Neural cell (in vitro differentiated cells): ENCODE measurements around the gene COL9A1. TPM values are rescaled to one million over a fixed set of nuclear protein-coding genes. Genes with fewer than 3 reads are reported as not detected.

Source experiments
- H2AFZ ChIP-seq: fragments of 200-600, 300-800 bp; sonication (generic), shearing (Covaris generic); 2 replicates; pipeline ENCODE4 v1.6.0; 2014; ENCODE audit warnings: low read depth, mild to moderate bottlenecking, antibody characterized with exemption, low read length, moderate library complexity
- H3F3A ChIP-seq: fragments of 200-600 bp; shearing (Covaris generic); 2 replicates; pipeline ENCODE4 v1.6.1; 2016; ENCODE audit warnings: mild to moderate bottlenecking, moderate library complexity, mixed read lengths, antibody characterized with exemption, low read length; ENCODE audit not compliant: insufficient read depth, poor library complexity, severe bottlenecking
- H3K27ac ChIP-seq: fragments of 200-600, 300-800 bp; sonication (generic), shearing (Covaris generic); 2 replicates; pipeline ENCODE4 v1.5.1; 2014; ENCODE audit warnings: mild to moderate bottlenecking, low read length, moderate library complexity
- H3K27me3 ChIP-seq: fragments of 300-800, 200-600 bp; sonication (generic), shearing (Covaris generic); 2 replicates; pipeline ENCODE4 v1.6.0; 2014; ENCODE audit warnings: mild to moderate bottlenecking, low read depth, low read length, moderate library complexity; ENCODE audit not compliant: insufficient read depth
- H3K36me3 ChIP-seq: fragments of 300-800, 200-600 bp; sonication (generic), shearing (Covaris generic); 2 replicates; pipeline ENCODE4 v1.5.1; 2014; ENCODE audit warnings: mild to moderate bottlenecking, antibody characterized with exemption, low read length, moderate library complexity; ENCODE audit not compliant: insufficient read depth
- H3K4me2 ChIP-seq: fragments of 300-800, 200-600 bp; sonication (generic), shearing (Covaris generic); 2 replicates; pipeline ENCODE4 v1.6.0; 2014; ENCODE audit warnings: mild to moderate bottlenecking, low read length
- H3K4me3 ChIP-seq: fragments of 300-800, 200-600 bp; sonication (generic), shearing (Covaris generic); 2 replicates; pipeline ENCODE4 v1.5.1; 2014; ENCODE audit warnings: mild to moderate bottlenecking, low read length, moderate library complexity
- H3K79me2 ChIP-seq: fragments of 200-600 bp; shearing (Covaris generic); replicated peaks from 2 replicates; pipeline ENCODE4 v1.6.0; 2014; ENCODE audit warnings: mild to moderate bottlenecking, low read length, moderate library complexity; ENCODE audit not compliant: insufficient read depth
- H3K9ac ChIP-seq: fragments of 300-800, 200-600 bp; sonication (generic), shearing (Covaris generic); 2 replicates; pipeline ENCODE4 v1.6.1; 2016; ENCODE audit warnings: mild to moderate bottlenecking, low read length, mixed read lengths
- H3K9me2 ChIP-seq: fragments of 200-600 bp; shearing (Covaris generic); 2 replicates; pipeline ENCODE4 v1.6.1; 2016; ENCODE audit warnings: mild to moderate bottlenecking, low read length, mixed read lengths; ENCODE audit not compliant: insufficient read depth
- H3K9me3 ChIP-seq: fragments of 200-600, 300-800 bp; sonication (generic), shearing (Covaris generic); 2 replicates; pipeline ENCODE4 v1.6.1; 2016; ENCODE audit warnings: mild to moderate bottlenecking, mixed run types, low read length, moderate library complexity, mixed read lengths
- H4K20me1 ChIP-seq: fragments of 200-600 bp; shearing (Covaris generic); 2 replicates; pipeline ENCODE4 v1.6.1; 2016; ENCODE audit warnings: mild to moderate bottlenecking, mixed run types; ENCODE audit not compliant: insufficient read depth
- CTCF ChIP-seq: fragments of 450-650 bp; IDR thresholded peaks from 2 replicates; pipeline ENCODE4 v1.5.1; 2014; ENCODE audit warnings: antibody characterized with exemption, mild to moderate bottlenecking, moderate library complexity; ENCODE audit not compliant: poor library complexity, severe bottlenecking
- EP300 ChIP-seq: fragments of 450-650 bp; conservative IDR thresholded peaks from 2 replicates; pipeline ENCODE4 v1.6.1; 2014; ENCODE audit warnings: antibody characterized with exemption, mild to moderate bottlenecking, moderate library complexity; ENCODE audit not compliant: poor library complexity, severe bottlenecking
- EZH2 ChIP-seq: fragments of 200-600, 300-800 bp; shearing (Covaris generic), sonication (generic); IDR thresholded peaks from 2 replicates; pipeline ENCODE4 v1.6.1; 2014; ENCODE audit warnings: antibody characterized with exemption, low read length, borderline replicate concordance, mild to moderate bottlenecking; ENCODE audit not compliant: insufficient read depth, poor library complexity, severe bottlenecking
- MXI1 ChIP-seq: fragments of 450-650 bp; conservative IDR thresholded peaks from 2 replicates; pipeline ENCODE4 v1.6.1; 2014; ENCODE audit warnings: antibody characterized with exemption, mild to moderate bottlenecking; ENCODE audit not compliant: poor library complexity, severe bottlenecking
- POLR2AphosphoS5 ChIP-seq: IDR thresholded peaks from 2 replicates; pipeline ENCODE4 v1.6.1; 2012
- RAD21 ChIP-seq: fragments of 450-650 bp; conservative IDR thresholded peaks from 2 replicates; pipeline ENCODE4 v1.6.1; 2014; ENCODE audit warnings: antibody characterized with exemption, mild to moderate bottlenecking, moderate library complexity
- SMC3 ChIP-seq: fragments of 450-650 bp; conservative IDR thresholded peaks from 2 replicates; pipeline ENCODE4 v1.6.1; 2014; ENCODE audit warnings: antibody characterized with exemption, mild to moderate bottlenecking, moderate library complexity; ENCODE audit not compliant: poor library complexity
- TAF1 ChIP-seq: IDR thresholded peaks from 2 replicates; pipeline ENCODE4 v1.6.1; 2012; ENCODE audit warnings: low read depth
- polyA plus RNA-seq: library from polyadenylated mRNA; depleted of rRNA; stranded (reverse); fragments of >200 nt; gene quantifications from 2 replicates; pipeline ENCODE4 v1.2.3, GENCODE V29; 2014
- TF ChIP-seq, protein P1 (sequence below): IDR thresholded peaks from 2 replicates; pipeline ENCODE4 v1.6.1; 2012; ENCODE audit warnings: borderline replicate concordance

Gene COL9A1
- polyA plus RNA-seq, 1 donor from 2014 or later: 1.0 TPM

GRCh38 chr6:70307008-70307407 is 4.1 kb upstream of the COL9A1 start:
- no peaks in the 10 kb centered on the region for H3K27me3 ChIP-seq
- no peaks in the 10 kb centered on the region for H3F3A ChIP-seq
- TF ChIP-seq TAF1 (no peak), SMC3 (no peak), MXI1 (no peak), EP300 (no peak), RAD21 (no peak), POLR2AphosphoS5 (no peak), EZH2 (no peak), CTCF (no peak)
- TF ChIP-seq, protein P1, sequence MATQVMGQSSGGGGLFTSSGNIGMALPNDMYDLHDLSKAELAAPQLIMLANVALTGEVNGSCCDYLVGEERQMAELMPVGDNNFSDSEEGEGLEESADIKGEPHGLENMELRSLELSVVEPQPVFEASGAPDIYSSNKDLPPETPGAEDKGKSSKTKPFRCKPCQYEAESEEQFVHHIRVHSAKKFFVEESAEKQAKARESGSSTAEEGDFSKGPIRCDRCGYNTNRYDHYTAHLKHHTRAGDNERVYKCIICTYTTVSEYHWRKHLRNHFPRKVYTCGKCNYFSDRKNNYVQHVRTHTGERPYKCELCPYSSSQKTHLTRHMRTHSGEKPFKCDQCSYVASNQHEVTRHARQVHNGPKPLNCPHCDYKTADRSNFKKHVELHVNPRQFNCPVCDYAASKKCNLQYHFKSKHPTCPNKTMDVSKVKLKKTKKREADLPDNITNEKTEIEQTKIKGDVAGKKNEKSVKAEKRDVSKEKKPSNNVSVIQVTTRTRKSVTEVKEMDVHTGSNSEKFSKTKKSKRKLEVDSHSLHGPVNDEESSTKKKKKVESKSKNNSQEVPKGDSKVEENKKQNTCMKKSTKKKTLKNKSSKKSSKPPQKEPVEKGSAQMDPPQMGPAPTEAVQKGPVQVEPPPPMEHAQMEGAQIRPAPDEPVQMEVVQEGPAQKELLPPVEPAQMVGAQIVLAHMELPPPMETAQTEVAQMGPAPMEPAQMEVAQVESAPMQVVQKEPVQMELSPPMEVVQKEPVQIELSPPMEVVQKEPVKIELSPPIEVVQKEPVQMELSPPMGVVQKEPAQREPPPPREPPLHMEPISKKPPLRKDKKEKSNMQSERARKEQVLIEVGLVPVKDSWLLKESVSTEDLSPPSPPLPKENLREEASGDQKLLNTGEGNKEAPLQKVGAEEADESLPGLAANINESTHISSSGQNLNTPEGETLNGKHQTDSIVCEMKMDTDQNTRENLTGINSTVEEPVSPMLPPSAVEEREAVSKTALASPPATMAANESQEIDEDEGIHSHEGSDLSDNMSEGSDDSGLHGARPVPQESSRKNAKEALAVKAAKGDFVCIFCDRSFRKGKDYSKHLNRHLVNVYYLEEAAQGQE: no peak
- no peak overlapping the region for H2AFZ ChIP-seq
- H3K9me2 ChIP-seq: no peaks in the 10 kb centered on the region
- H3K9ac ChIP-seq: no peak overlapping the region
- H3K36me3 ChIP-seq: no peaks in the 10 kb centered on the region
- no peaks in the 10 kb centered on the region for H4K20me1 ChIP-seq
- no peaks in the 10 kb centered on the region for H3K9me3 ChIP-seq
- H3K27ac ChIP-seq: no peak overlapping the region
- H3K79me2 ChIP-seq: no peaks in the 10 kb centered on the region
- no peak overlapping the region for H3K4me2 ChIP-seq
- H3K4me3 ChIP-seq: no peak overlapping the region

GRCh38 chr6:70304616-70305015 is 1.7 kb upstream of the COL9A1 start:
- no peaks in the 10 kb centered on the region for H3F3A ChIP-seq
- H3K9ac ChIP-seq: no peak overlapping the region
- no peak overlapping the region for H2AFZ ChIP-seq
- H3K27ac ChIP-seq: no peak overlapping the region
- no peaks in the 10 kb centered on the region for H3K9me2 ChIP-seq
- no peak overlapping the region for H3K4me3 ChIP-seq
- TF ChIP-seq, protein P1: no peak
- TF ChIP-seq TAF1 (no peak), CTCF (no peak), EZH2 (no peak), POLR2AphosphoS5 (no peak), SMC3 (no peak), MXI1 (no peak), RAD21 (no peak), EP300 (no peak)
- H3K79me2 ChIP-seq: no peaks in the 10 kb centered on the region
- no peak overlapping the region for H3K4me2 ChIP-seq
- H3K27me3 ChIP-seq: no peaks in the 10 kb centered on the region
- H3K36me3 ChIP-seq: no peaks in the 10 kb centered on the region
- H3K9me3 ChIP-seq: no peaks in the 10 kb centered on the region
- no peaks in the 10 kb centered on the region for H4K20me1 ChIP-seq
